Mucosa of rectum (tissue), 2 donors: ENCODE data around the gene TADA2B.
A peak's percentile ranks its signal among the peaks of the same experiment; 100 is the strongest.
"Not testable (repeated sequence)": the region's sequence is repeated elsewhere in the genome, so short reads cannot be mapped to it uniquely, and the experiment has no call there.

ENCODE experiments used
- H3K27ac ChIP-seq, 2 donors: one replicate each; pipeline ENCODE4 v1.7.0; 2013; ENCODE audit warnings: inconsistent platforms in 2 of 2, low read depth in 2 of 2, low read length in 2 of 2
- H3K27me3 ChIP-seq, 2 donors: one replicate each; pipeline ENCODE4 v1.7.0; 2013; ENCODE audit warnings: low read length in 2 of 2; ENCODE audit not compliant: control insufficient read depth in 2 of 2, insufficient read depth in 2 of 2
- H3K36me3 ChIP-seq, 2 donors: one replicate each; pipeline ENCODE4 v1.7.0; 2013; ENCODE audit warnings: low read length in 2 of 2; ENCODE audit not compliant: control insufficient read depth in 2 of 2, insufficient read depth in 2 of 2
- H3K4me1 ChIP-seq, 2 donors: one replicate each; pipeline ENCODE4 v1.7.0; 2013; ENCODE audit warnings: low read length in 2 of 2, mild to moderate bottlenecking in 1 of 2; ENCODE audit not compliant: control insufficient read depth in 2 of 2, insufficient read depth in 2 of 2
- H3K4me3 ChIP-seq, 2 donors: one replicate each; pipeline ENCODE4 v1.7.0; 2013; ENCODE audit warnings: low read length in 2 of 2
- H3K9ac ChIP-seq, 2 donors: one replicate each; pipeline ENCODE4 v1.7.0; 2013; ENCODE audit warnings: low read length in 2 of 2, low read depth in 1 of 2, mild to moderate bottlenecking in 1 of 2
- H3K9me3 ChIP-seq, 2 donors: one replicate each; pipeline ENCODE4 v1.7.0; 2013; ENCODE audit warnings: low read length in 2 of 2; ENCODE audit not compliant: control insufficient read depth in 2 of 2
- donor health status: healthy.
- donor health status: Normal muscosa, but diverticular disease.

TADA2B gene

DNA sequence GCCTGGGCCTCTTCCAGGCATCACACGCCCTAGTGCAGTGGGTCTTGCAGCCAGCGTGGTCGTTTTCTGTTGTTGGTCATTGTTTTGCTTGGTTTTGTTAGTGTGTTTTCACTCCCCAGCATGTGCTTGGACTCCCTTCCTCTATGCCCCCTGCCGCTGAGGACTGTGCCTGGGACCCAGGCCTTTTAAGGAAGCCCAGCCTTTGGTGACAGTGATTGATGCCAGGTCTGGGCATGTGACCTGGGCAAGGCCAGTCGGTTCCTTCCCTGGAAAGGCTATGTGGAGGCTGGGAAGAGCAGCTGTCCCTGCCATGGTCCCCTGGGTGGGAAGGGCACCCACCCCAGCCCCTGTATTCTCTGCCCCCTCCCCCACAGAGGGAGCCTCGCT lies 33.5 kb downstream of the TADA2B start:
- no peak overlapping the region for H3K27ac ChIP-seq
- H3K4me1 ChIP-seq: no peaks in the 10 kb centered on the region
- no peaks in the 10 kb centered on the region for H3K27me3 ChIP-seq
- no peaks in the 10 kb centered on the region for H3K9me3 ChIP-seq
- H3K9ac ChIP-seq: no peak overlapping the region
- no peaks in the 10 kb centered on the region for H3K36me3 ChIP-seq
- no peak overlapping the region for H3K4me3 ChIP-seq

DNA sequence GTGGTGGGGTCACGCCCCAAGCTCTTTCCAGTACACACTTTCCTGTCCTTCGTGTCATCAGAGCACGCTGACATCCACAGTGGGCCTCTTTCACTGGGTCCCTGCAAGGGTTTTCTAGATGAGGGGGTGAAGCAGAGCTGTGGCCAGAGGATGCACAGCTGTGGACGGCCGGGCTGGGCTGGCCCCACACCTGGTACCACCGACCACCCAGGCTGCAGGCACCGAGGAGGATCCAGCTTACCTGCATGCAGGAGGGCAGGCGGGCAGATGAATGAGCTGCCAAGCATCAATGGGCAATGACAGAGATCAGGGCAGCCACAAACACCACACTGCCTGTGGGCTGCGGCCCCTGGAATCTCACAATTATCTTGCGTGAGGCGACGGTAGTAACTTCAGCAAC lies 34.2 kb downstream of the TADA2B start:
- Histone ChIP-seq H3K9ac (no peak overlapping the region), H3K4me1 (no peaks in the 10 kb centered on the region), H3K27ac (no peak overlapping the region), H3K36me3 (no peaks in the 10 kb centered on the region), H3K4me3 (no peak overlapping the region), H3K27me3 (no peaks in the 10 kb centered on the region), H3K9me3 (no peaks in the 10 kb centered on the region)

DNA sequence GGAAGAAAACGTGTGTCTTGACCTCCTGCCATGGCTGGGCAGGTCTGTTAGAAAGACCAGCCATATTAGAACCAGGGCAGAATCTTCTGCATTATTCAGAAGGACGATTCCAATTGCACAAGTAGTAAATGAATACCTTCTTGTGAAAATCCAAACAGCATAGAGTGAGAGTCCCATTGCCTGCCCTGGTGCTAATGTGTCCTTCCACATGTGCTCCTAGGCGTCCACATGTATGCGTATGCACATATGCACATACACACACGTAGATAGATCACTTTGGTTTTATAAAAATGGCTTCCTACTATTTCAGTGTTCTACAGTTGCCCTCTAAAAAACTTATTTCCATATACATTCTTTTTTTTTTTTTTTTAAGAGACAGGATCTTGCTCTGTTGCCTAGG lies 34.9 kb downstream of the TADA2B start:
- Histone ChIP-seq H3K4me3 (no peak overlapping the region), H3K9ac (no peak overlapping the region), H3K9me3 (no peaks in the 10 kb centered on the region), H3K36me3 (no peaks in the 10 kb centered on the region), H3K4me1 (no peaks in the 10 kb centered on the region), H3K27me3 (no peaks in the 10 kb centered on the region), H3K27ac (no peak overlapping the region)

DNA sequence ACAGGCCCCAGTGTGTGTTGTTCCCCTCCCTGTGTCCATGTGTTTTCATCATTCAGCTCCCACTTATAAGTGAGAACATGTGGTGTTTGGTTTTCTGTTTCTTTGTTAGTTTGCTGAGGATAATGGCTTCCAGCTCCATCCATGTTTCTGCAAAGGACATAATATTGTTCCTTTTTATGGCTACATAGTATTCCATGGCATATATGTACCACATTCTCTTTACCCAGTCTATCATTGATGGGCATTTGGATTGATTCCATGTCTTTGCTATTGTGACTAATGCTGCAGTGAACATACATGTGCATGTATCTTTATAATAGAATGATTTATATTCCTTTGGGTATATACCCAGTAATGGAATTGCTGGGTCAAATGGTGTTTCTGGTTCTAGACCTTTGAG lies 36.3 kb downstream of the TADA2B start:
- H3K36me3 ChIP-seq, H3K27me3 ChIP-seq, H3K4me3 ChIP-seq, H3K27ac ChIP-seq, H3K4me1 ChIP-seq, H3K9me3 ChIP-seq, H3K9ac ChIP-seq: not testable (repeated sequence)

DNA sequence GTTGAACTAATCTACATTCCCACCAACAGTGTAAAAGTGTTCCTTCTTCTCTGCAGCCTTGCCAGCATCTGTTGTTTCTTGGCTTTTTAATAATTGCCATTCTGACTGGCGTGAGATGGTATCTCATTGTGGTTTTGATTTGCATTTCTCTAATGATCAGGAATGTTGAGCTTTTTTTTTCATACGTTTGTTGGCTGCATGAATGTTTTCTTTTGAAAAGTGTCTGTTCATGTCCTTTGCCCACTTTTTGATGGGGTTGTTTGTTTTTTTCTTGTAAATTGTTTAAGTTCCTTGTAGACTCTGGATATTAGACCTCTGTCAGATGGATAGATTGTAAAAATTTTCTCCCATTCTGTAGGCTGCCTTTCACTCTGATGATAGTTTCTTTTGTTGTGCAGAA lies 36.7 kb downstream of the TADA2B start:
- H3K4me3 ChIP-seq, H3K4me1 ChIP-seq, H3K9me3 ChIP-seq, H3K9ac ChIP-seq, H3K36me3 ChIP-seq, H3K27ac ChIP-seq, H3K27me3 ChIP-seq: not testable (repeated sequence)

DNA sequence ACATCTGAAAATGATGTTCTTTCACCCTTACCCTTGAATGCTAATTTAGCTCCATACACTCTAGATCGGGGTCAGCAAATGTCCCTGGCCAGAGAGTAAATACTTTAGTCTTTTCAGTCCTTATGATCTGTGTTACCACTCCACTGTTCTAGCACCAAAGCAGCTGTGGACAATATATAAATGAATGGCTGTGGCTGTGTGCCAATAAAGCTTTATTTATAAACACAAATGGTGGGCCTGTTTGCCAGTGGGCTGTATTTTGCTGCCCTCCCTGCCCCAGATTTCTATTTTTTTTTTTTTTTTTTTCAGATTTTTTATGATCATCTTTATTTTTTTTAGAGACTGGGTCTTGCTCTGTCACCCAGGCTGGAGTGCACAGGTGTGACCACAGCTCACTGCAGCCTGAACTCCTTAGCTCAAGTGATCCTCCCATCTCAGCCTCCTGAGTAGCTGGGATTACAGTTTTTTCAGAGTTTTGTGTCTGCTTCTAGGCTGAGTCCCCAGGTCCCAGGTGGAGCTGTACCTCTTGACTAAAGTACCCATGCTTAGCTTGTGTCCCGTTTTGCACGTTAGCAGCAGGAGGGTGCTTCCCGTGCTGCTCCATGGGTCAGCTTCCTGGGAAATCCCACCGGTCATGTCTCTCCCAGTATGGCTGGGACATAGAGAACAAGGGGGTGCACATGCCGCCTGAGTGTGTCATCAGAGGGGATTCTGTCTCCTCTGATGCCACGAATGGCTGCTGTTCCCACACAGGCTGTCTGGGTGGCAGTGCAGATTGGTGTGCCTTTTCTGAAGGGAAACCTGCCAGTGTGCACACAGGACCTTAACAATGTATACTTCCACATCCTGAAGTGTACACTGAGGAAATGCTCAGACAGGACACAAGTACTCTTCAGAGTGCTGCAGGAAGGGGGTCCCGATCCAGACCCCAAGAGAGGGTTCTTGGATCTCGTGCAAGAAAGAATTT lies 40.7 kb downstream of the TADA2B start:
- H3K4me1 ChIP-seq: no peaks in the 10 kb centered on the region
- no peak overlapping the region for H3K9ac ChIP-seq
- peaks cover 0 to 6% of the 10 kb centered on the region in 2 donors for H3K27me3 ChIP-seq
- H3K36me3 ChIP-seq: no peaks in the 10 kb centered on the region
- peak overlapping the region in 1 of 2 donors; percentile 60 for H3K4me3 ChIP-seq
- H3K9me3 ChIP-seq: no peaks in the 10 kb centered on the region
- no peak overlapping the region for H3K27ac ChIP-seq

DNA sequence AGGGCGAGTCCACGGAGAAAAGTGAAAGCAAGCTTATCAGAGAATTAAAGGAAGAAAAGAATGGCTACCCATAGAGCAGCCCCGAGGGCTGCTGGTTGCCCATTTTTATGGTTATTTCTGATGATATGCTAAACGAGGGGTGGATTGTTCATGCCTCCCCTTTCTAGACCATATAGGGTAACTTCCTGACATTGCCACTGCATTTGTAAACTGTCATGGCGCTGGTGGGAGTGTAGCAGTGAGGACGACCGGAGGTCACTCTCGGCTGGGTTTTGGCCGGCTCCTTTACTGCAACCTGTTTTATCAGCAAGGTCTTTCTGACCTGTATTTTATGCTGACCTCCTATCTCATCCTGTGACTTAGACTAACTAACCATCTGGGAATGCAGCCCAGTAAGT lies 41.4 kb downstream of the TADA2B start:
- H3K36me3 ChIP-seq, H3K27me3 ChIP-seq, H3K9ac ChIP-seq, H3K4me1 ChIP-seq, H3K9me3 ChIP-seq, H3K27ac ChIP-seq: not testable (repeated sequence)
- H3K4me3 ChIP-seq: peak overlapping the region in 1 of 2 donors; percentile 60

DNA sequence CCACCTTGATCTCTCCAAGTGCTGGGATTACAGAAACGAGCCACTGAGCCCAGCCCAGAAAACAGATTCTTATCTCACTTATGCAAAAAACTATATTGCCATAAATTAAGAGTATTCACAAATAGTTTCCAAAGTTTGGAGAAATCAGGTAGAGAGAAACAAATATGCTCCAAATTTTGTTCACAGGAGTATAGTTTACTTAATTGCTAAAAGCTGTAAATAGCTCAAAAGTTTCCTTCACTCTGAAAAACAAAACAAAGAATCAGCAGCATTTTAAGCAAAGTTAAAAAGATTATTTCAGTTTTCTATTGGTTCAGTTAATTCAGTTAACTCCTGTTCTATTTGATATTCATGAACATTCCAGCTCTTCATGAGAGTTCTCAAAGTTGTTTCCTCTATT lies 43.2 kb downstream of the TADA2B start:
- H3K27ac ChIP-seq: no peak overlapping the region
- H3K9ac ChIP-seq: no peak overlapping the region
- no peaks in the 10 kb centered on the region for H3K4me1 ChIP-seq
- no peak overlapping the region for H3K4me3 ChIP-seq
- peaks cover 0 to 6% of the 10 kb centered on the region in 2 donors for H3K27me3 ChIP-seq
- H3K36me3 ChIP-seq: no peaks in the 10 kb centered on the region
- H3K9me3 ChIP-seq: no peaks in the 10 kb centered on the region

DNA sequence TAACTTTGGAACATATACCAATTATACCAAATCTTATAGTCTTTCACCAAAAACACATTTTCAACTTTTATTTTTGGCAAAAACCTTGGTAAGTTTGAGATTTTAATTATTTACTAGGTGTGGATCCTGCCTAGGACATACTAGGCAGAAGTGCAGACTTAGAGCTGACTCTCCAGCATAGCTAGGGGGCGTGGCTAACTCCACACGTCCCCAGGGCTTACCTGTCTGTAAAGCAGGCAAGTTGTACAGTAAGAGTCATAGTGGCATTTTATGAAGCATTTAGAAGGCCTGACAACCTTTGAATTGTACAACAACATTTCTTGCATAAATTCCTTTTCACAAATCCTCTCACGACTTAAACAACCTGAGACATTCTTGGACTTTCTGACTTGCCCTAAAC lies 43.9 kb downstream of the TADA2B start:
- Histone ChIP-seq H3K9ac (no peak overlapping the region), H3K36me3 (no peaks in the 10 kb centered on the region), H3K27me3 (peaks cover 0 to 6% of the 10 kb centered on the region in 2 donors), H3K4me1 (no peaks in the 10 kb centered on the region), H3K27ac (no peak overlapping the region), H3K4me3 (no peak overlapping the region), H3K9me3 (no peaks in the 10 kb centered on the region)

DNA sequence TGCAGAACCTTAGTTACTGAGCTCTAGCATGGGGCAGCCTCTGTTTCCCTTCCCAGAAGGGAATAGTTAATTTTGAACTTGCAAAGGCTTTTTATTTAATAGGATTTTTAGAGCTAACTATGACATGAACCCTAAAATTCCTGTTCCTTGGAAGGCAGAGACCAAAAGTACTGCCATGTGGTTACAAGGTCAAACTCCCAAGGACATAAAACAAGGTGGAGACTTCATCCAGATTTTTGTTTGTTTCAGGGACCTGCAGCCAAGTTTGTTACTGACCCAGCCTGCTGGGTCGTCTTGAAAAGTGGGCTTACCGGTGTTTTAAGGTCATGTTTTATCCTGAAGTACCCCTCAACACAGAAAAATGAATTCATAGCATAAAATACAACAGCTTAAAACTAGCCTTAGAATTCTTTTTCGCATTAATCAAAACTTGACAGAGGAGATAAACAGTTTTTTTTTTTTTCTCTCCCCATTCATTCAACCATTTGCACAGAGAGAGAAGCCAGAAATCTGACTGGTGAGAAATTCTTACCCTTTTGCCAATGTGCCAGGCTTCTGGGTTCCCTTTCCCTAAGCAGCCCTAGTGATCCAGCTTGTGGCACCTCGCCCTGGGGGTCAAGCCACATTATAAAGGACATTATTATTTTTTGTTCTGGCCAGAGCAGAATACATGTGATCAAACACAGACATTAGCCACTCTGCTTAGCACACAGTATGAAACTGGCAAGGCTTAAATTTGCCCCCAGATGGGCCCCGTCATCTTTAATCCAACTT lies 46.2 kb downstream of the TADA2B start:
- H3K27ac ChIP-seq: no peak overlapping the region

More for the DNA sequence above, 46.2 kb downstream of the TADA2B start:
- Histone ChIP-seq H3K27me3 (peaks cover 0 to 1% of the 10 kb centered on the region in 2 donors), H3K9me3 (no peaks in the 10 kb centered on the region), H3K36me3 (no peaks in the 10 kb centered on the region), H3K4me3 (no peak overlapping the region), H3K4me1 (no peaks in the 10 kb centered on the region), H3K9ac (no peak overlapping the region)
